ENCODE measurements around the gene CSTPP1.

DNA sequence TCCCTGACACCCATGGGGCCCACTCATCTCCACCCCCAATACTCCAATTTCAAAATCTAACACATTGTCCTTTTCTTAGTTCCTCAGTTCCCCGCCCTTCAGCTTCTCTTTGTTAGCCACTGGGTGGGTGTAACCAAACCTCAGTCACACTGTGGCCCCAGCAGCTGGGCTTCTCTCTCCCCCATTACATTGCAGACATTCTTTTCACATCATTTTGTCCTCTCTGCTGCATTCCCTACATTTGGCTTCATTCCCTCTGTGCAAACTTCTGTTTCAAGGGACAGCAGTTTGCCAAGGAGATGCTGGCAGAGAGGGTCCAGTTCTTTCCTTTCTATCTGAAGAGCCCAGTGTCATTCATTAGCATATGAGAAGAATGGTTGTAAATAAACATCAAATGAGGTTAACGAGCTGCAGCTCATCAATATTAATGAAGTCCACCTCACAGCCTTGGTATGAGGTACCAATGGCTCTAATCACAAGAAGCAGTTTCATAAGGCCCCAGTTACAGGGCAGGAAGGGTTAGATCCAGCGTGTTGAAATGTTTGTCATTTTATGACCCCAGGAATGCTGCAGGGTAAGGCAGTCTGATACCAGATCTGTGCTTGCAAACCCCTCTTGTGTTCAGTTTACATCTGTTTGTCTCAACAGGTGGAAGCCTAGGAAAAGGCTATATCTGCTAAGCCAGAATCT is 167.8 kb downstream of the CSTPP1 start:
- TF ChIP-seq, protein P1, sequence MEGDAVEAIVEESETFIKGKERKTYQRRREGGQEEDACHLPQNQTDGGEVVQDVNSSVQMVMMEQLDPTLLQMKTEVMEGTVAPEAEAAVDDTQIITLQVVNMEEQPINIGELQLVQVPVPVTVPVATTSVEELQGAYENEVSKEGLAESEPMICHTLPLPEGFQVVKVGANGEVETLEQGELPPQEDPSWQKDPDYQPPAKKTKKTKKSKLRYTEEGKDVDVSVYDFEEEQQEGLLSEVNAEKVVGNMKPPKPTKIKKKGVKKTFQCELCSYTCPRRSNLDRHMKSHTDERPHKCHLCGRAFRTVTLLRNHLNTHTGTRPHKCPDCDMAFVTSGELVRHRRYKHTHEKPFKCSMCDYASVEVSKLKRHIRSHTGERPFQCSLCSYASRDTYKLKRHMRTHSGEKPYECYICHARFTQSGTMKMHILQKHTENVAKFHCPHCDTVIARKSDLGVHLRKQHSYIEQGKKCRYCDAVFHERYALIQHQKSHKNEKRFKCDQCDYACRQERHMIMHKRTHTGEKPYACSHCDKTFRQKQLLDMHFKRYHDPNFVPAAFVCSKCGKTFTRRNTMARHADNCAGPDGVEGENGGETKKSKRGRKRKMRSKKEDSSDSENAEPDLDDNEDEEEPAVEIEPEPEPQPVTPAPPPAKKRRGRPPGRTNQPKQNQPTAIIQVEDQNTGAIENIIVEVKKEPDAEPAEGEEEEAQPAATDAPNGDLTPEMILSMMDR (IDR thresholded peaks at IDR 0.05; ENCODE audit: insufficient read depth, low read length, poor library complexity, severe bottlenecking): no peak
- TF ChIP-seq EZH2phosphoT487 (conservative IDR thresholded peaks at IDR 0.05; ENCODE audit: low read length): no peak
